ENCODE data around the gene C10orf67.

C10orf67 gene

DNA sequence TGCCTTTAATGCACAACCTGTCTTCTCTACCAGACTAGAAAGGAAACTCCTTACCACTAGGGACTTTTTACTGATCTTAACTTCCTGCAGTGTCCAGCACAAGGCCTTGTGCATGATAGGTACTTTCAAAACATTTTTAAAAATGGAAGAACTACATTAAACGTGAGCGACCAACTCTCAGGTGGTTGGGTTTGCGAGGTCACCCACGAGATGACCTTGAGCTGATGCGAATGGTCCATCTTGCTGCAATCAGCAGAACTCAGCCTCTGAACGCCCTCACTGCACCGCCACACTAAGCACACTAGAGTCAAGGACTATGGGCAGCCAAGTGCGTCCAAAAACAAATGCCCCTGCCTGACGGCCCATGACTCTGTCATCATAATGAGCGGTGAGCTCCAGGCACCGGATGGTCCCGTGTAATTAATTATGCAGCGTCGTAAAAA is 187.3 kb downstream of the C10orf67 start:
- DNase-seq: no peak

- DNase-seq: no peak
Measured at GRCh38 chr10:23156447-23157150, 188.0 kb downstream of the C10orf67 start.

DNA sequence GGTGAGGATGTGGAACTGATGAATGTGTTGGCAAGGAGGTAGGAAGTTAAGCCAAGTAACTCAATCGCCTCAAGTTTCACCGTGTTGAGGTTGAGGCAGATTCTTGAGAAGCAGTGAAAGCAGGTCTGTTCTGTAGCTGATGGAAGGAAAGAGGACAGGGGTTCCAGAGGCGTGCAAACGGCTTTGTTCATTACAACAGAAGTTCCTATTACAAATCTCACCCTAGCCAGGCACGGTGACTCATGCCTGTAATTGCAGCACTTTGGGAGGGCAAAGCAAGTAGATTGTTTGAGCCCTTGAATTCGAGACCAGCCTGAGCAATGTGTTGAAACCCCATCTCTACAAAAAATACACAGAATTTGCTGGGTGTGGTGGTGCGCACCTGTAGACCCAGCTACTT is 189.4 kb downstream of the C10orf67 start:
- DNase-seq: no peak

Data from NCI-H1092 treated with DMSO at 0.1 percent for 48 hours (cell line).